Glomerular endothelial cell (primary cell): Measurements from ENCODE around the gene EPB41L1. TPM values are rescaled to one million over a fixed set of nuclear protein-coding genes. Genes with fewer than 3 reads are reported as not detected.

ENCODE experiments used
- DNase-seq: peaks from one replicate; pipeline ENCODE4 v3.0.0-alpha.2; 2011; ENCODE audit warnings: low read depth, low spot score; ENCODE audit errors: extremely low read depth
- total RNA-seq: library from RNA; depleted of rRNA; stranded (reverse); fragments of >200 nt; gene quantifications from 2 replicates; pipeline ENCODE4 v1.2.3, GENCODE V29; 2015

Gene EPB41L1
- total RNA-seq, 1 donor from 2014 or later = 26.0 TPM

GRCh38 chr20:36153736-36154699, 522 bp upstream of the EPB41L1 start:
- no peak for DNase-seq

- no peak for DNase-seq
Observed at GRCh38 chr20:36155629-36155971, 1.1 kb downstream of the EPB41L1 start.

- no peak for DNase-seq
Observed at GRCh38 chr20:36155991-36156390, 1.5 kb downstream of the EPB41L1 start.

GRCh38 chr20:36157610-36158009, 3.1 kb downstream of the EPB41L1 start:
- no peak for DNase-seq

GRCh38 chr20:36158160-36158741, 3.7 kb downstream of the EPB41L1 start:
- DNase-seq = no peak

GRCh38 chr20:36159833-36160232, 5.3 kb downstream of the EPB41L1 start:
- no peak for DNase-seq

- DNase-seq = no peak
Observed at GRCh38 chr20:36162272-36162966, 7.9 kb downstream of the EPB41L1 start.

GRCh38 chr20:36167902-36168503, 13.5 kb downstream of the EPB41L1 start:
- DNase-seq = no peak

- no peak for DNase-seq
Observed at GRCh38 chr20:36170542-36171215, 16.1 kb downstream of the EPB41L1 start.

GRCh38 chr20:36173451-36173933, 19.0 kb downstream of the EPB41L1 start:
- DNase-seq = no peak

- DNase-seq = no peak
Observed at GRCh38 chr20:36175016-36175415, 20.5 kb downstream of the EPB41L1 start.

- no peak for DNase-seq
Observed at GRCh38 chr20:36175475-36175995, 21.0 kb downstream of the EPB41L1 start.

- no peak for DNase-seq
Observed at GRCh38 chr20:36177716-36178115, 23.2 kb downstream of the EPB41L1 start.

GRCh38 chr20:36179170-36179945, 24.8 kb downstream of the EPB41L1 start:
- DNase-seq = no peak

- no peak for DNase-seq
Observed at GRCh38 chr20:36180323-36180722, 25.8 kb downstream of the EPB41L1 start.

- no peak for DNase-seq
Observed at GRCh38 chr20:36181934-36182603, 27.5 kb downstream of the EPB41L1 start.

GRCh38 chr20:36182604-36183154, 28.1 kb downstream of the EPB41L1 start:
- DNase-seq = no peak

- DNase-seq = no peak
Observed at GRCh38 chr20:36183155-36183944, 28.8 kb downstream of the EPB41L1 start.
